Left ventricle myocardium inferior (tissue), 1 donor: ENCODE measurements around the gene USP6. TPM values are rescaled to one million over a fixed set of nuclear protein-coding genes. Genes with fewer than 3 reads are reported as not detected.
A peak's percentile ranks its signal among the peaks of the same experiment; 100 is the strongest.

Experiments
- DNase-seq: peaks from one replicate; pipeline ENCODE4 v3.0.0-alpha.2; 2020
- H3K27ac ChIP-seq: fragments of 200-600 bp; replicated peaks from 2 replicates; pipeline ENCODE4 v1.8.0; 2021
- H3K27me3 ChIP-seq: fragments of 200-600 bp; 2 replicates; pipeline ENCODE4 v1.8.0; 2021; ENCODE audit warnings: low read depth
- H3K36me3 ChIP-seq: fragments of 200-600 bp; 2 replicates; pipeline ENCODE4 v1.8.0; 2021
- H3K4me1 ChIP-seq: fragments of 200-600 bp; 2 replicates; pipeline ENCODE4 v1.8.0; 2021
- H3K4me3 ChIP-seq: fragments of 200-600 bp; 2 replicates; pipeline ENCODE4 v1.8.0; 2021; ENCODE audit warnings: mild to moderate bottlenecking, moderate library complexity
- H3K9me3 ChIP-seq: fragments of 200-600 bp; replicated peaks from 2 replicates; pipeline ENCODE4 v1.8.0; 2021
- intact Hi-C: fragments of 100-400 bp; cut with micrococcal nuclease; formaldehyde crosslinking; loops from one replicate; pipeline ENCODE4 v1.11.0; 2022
- total RNA-seq: library from RNA; stranded (reverse); fragmentation: NEBNext Ultra II Directional; extraction: Animal tissue kit (Norgen Biotek cat#: 25700); gene quantifications from one replicate; pipeline ENCODE4 v1.2.1, GENCODE V29; 2021
- TF ChIP-seq, protein P1 (sequence below): fragments of 200-600 bp; IDR thresholded peaks from 2 replicates; pipeline ENCODE4 v1.8.0; 2021; ENCODE audit warnings: antibody characterized with exemption, mild to moderate bottlenecking, borderline replicate concordance
- donor health status: DM: no; HTN: yes; CAD: no; lungs with severe emphysema.

Gene USP6
- total RNA-seq, 1 donor from 2014 or later, result 0.05 TPM

GRCh38 chr17:5078106-5079028, 37.5 kb upstream of the USP6 start, which contains the start of gene ZFP3:
Gene ZFP3, plus strand, starts transcription at chr17:5078467. Its CDS starts 13,038 bp downstream, at chr17:5091505.
- H3K27me3 ChIP-seq, result peaks cover 9% of the 10 kb centered on the region
- peaks cover 9% of the 10 kb centered on the region for H3K9me3 ChIP-seq
- peaks cover 9% of the 10 kb centered on the region for H3K36me3 ChIP-seq
- peaks cover 44% of the 10 kb centered on the region for H3K4me1 ChIP-seq
- H3K27ac ChIP-seq, result peak within 1 kb of the TSS; percentile 94
- intact Hi-C loops, result no loop called here
- H3K4me3 ChIP-seq, result peak within 1 kb of the TSS; percentile 99
- peak; percentile 87 for DNase-seq
- TF ChIP-seq, protein P1, sequence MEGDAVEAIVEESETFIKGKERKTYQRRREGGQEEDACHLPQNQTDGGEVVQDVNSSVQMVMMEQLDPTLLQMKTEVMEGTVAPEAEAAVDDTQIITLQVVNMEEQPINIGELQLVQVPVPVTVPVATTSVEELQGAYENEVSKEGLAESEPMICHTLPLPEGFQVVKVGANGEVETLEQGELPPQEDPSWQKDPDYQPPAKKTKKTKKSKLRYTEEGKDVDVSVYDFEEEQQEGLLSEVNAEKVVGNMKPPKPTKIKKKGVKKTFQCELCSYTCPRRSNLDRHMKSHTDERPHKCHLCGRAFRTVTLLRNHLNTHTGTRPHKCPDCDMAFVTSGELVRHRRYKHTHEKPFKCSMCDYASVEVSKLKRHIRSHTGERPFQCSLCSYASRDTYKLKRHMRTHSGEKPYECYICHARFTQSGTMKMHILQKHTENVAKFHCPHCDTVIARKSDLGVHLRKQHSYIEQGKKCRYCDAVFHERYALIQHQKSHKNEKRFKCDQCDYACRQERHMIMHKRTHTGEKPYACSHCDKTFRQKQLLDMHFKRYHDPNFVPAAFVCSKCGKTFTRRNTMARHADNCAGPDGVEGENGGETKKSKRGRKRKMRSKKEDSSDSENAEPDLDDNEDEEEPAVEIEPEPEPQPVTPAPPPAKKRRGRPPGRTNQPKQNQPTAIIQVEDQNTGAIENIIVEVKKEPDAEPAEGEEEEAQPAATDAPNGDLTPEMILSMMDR, result peak; percentile 17

DNA sequence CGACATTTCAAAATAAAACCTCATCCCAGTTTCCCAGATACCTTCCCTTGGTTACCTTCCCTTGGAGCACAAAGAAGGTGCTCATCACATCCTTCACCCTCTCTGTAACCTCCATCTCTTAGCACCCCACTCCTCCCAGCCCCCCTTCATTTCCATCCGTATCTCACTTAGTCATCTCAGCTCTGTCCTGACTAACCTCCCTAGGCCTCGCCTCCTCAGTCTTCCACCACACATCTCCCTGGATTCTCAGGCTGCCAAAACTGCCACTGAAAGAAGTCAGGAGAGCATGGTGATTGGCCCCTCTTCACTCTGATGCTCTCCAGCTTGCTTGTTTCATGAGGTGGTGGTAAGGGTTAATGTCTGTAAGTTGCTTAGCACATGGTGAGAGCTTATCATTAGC, 35.2 kb upstream of the USP6 start:
- Histone ChIP-seq H3K27ac (no peak overlapping the region), H3K27me3 (no peaks in the 10 kb centered on the region), H3K4me3 (no peak overlapping the region), H3K9me3 (peaks cover 29% of the 10 kb centered on the region), H3K4me1 (peaks cover 44% of the 10 kb centered on the region), H3K36me3 (peaks cover 29% of the 10 kb centered on the region)
- DNase-seq, result no peak
- intact Hi-C loops, result no loop called here
- TF ChIP-seq, protein P1, result no peak

- H3K27me3 ChIP-seq, result no peaks in the 10 kb centered on the region
- DNase-seq, result no peak
- intact Hi-C loops, result loop anchor here (10.0 kb wide), 1 partner anchor 92 kb away; no protein-coding TSS in a partner anchor
- no peak overlapping the region for H3K4me3 ChIP-seq
- TF ChIP-seq, protein P1, result no peak
- H3K36me3 ChIP-seq, result peaks cover 70% of the 10 kb centered on the region
- H3K4me1 ChIP-seq, result peaks cover 5% of the 10 kb centered on the region
- H3K9me3 ChIP-seq, result peaks cover 98% of the 10 kb centered on the region
- no peak overlapping the region for H3K27ac ChIP-seq
These were observed 23.4 kb upstream of the USP6 start for GRCh38 chr17:5092218-5093010.

GRCh38 chr17:5096731-5097100, 19.1 kb upstream of the USP6 start:
- no peak for DNase-seq
- TF ChIP-seq, protein P1, result no peak
- intact Hi-C loops, result loop anchor here (10.0 kb wide), 1 partner anchor 88 kb away; no protein-coding TSS in a partner anchor
- Histone ChIP-seq H3K4me1 (peaks cover 11% of the 10 kb centered on the region), H3K4me3 (peak overlapping the region; percentile 72), H3K27ac (peak overlapping the region; percentile 79), H3K9me3 (peaks cover 55% of the 10 kb centered on the region), H3K27me3 (no peaks in the 10 kb centered on the region), H3K36me3 (peaks cover 27% of the 10 kb centered on the region)

DNA sequence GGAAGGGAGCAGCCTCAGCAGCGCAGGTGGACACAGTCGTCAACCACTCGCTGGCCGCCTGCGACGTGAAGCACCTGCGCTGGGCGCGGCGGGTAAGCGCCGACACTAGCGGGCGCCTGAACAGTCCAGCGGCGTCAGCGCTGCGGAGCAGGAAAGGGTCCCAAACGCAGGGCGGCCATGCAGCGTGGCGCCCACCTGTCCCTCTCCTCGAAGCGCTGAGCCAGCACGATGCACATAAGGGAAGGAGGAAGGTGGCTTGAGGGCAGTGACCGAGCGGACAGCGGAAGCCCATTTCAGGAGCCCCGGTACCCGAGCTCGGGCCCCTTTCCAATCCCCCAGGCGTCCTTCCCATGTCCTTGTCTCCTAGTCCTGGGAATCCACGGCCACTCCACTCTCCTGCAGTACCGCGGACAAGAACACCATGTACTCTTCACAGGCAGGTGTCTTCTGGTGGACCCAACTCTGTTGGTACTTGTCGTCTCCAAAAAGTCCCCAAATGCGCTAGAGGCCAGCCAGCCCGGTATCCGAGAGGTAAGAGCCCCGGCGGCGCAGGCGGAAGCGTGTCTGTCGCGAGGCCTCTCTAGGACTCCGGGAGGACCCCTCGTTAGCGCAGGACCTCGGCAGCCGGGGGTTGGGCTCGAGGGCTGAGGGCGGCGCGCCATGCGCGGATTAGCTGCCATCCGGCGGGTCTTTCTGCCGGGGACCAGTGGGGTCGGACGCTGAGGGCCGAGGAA, 18.6 kb upstream of the USP6 start:
- H3K4me1 ChIP-seq, result peaks cover 11% of the 10 kb centered on the region
- peaks cover 21% of the 10 kb centered on the region for H3K36me3 ChIP-seq
- TF ChIP-seq, protein P1, result no peak
- intact Hi-C loops, result loop anchor here (10.0 kb wide), 1 partner anchor 88 kb away; no protein-coding TSS in a partner anchor
- H3K9me3 ChIP-seq, result peaks cover 49% of the 10 kb centered on the region
- peak overlapping the region; percentile 79 for H3K27ac ChIP-seq
- H3K27me3 ChIP-seq, result no peaks in the 10 kb centered on the region
- peak overlapping the region; percentile 72 for H3K4me3 ChIP-seq
- DNase-seq, result peak; percentile 67
